ENCODE measurements around the gene DNAAF2. TPM values are rescaled to one million over a fixed set of nuclear protein-coding genes. Genes with fewer than 3 reads are reported as not detected.

The DNAAF2 gene
- total RNA-seq, 1 experiment from 2014 or later: 13.7 TPM

DNA sequence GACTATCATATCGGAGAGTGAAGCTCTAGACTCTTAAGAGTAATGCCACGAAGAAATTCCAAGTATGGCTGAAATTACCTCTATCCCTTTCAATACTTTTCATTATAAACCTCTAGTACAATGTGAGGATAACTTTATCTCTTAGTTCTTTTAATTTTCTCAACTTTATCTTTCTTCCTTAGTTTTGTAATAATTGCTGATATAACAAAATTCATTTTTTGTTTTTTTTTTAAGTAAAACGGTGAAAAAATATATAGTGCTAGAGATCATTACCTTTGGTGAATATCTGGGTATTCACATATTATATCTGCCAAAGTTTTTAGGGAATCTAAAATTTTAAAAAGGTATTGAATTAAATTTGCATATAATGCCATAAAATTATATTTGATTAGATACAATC, 19.5 kb upstream of the DNAAF2 start:
- intact Hi-C loops (cut with micrococcal nuclease; ENCODE audit: unreplicated experiment): no loop called here
- no TSS peak for BruUV-seq (replicated peaks)
- POLR2A ChIA-PET (ENCODE audit: low non-redundant PET): no interaction called here
- DNase-seq (ENCODE audit: low spot score): no peak
- no peak for TF ChIP-seq EZH2 (IDR thresholded peaks at IDR 0.05; ENCODE audit: borderline replicate concordance, low read depth, low read length, poor library complexity, severe bottlenecking)
- TF ChIP-seq, protein P1, sequence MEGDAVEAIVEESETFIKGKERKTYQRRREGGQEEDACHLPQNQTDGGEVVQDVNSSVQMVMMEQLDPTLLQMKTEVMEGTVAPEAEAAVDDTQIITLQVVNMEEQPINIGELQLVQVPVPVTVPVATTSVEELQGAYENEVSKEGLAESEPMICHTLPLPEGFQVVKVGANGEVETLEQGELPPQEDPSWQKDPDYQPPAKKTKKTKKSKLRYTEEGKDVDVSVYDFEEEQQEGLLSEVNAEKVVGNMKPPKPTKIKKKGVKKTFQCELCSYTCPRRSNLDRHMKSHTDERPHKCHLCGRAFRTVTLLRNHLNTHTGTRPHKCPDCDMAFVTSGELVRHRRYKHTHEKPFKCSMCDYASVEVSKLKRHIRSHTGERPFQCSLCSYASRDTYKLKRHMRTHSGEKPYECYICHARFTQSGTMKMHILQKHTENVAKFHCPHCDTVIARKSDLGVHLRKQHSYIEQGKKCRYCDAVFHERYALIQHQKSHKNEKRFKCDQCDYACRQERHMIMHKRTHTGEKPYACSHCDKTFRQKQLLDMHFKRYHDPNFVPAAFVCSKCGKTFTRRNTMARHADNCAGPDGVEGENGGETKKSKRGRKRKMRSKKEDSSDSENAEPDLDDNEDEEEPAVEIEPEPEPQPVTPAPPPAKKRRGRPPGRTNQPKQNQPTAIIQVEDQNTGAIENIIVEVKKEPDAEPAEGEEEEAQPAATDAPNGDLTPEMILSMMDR (conservative IDR thresholded peaks at IDR 0.05; ENCODE audit: low read depth, low read length): no peak
- CTCF ChIA-PET: no interaction called here
- Histone ChIP-seq H3K27ac (ENCODE audit: low read depth, low read length, poor library complexity, severe bottlenecking) (no peak overlapping the region), H3K27me3 (replicated peaks; ENCODE audit: insufficient read depth, low read depth, low read length, poor library complexity) (no peaks in the 10 kb centered on the region), H3K4me1 (ENCODE audit: insufficient read depth, low read length, poor library complexity, severe bottlenecking) (no peaks in the 10 kb centered on the region), H3K4me3 (ENCODE audit: low read depth, low read length, poor library complexity, severe bottlenecking) (no peak overlapping the region), H3K36me3 (ENCODE audit: insufficient read depth, low read length, poor library complexity, severe bottlenecking) (peaks cover 32% of the 10 kb centered on the region), H3K9me3 (ENCODE audit: low read depth, low read length, poor library complexity, severe bottlenecking) (no peaks in the 10 kb centered on the region)

GRCh38 chr14:49653508-49653907, 18.5 kb upstream of the DNAAF2 start:
- Histone ChIP-seq H3K4me1 (ENCODE audit: insufficient read depth, low read length, poor library complexity, severe bottlenecking) (no peaks in the 10 kb centered on the region), H3K27ac (ENCODE audit: low read depth, low read length, poor library complexity, severe bottlenecking) (no peak overlapping the region), H3K27me3 (replicated peaks; ENCODE audit: insufficient read depth, low read depth, low read length, poor library complexity) (no peaks in the 10 kb centered on the region), H3K9me3 (ENCODE audit: low read depth, low read length, poor library complexity, severe bottlenecking) (no peaks in the 10 kb centered on the region), H3K4me3 (ENCODE audit: low read depth, low read length, poor library complexity, severe bottlenecking) (no peak overlapping the region), H3K36me3 (ENCODE audit: insufficient read depth, low read length, poor library complexity, severe bottlenecking) (peaks cover 35% of the 10 kb centered on the region)
- POLR2A ChIA-PET (ENCODE audit: low non-redundant PET): no interaction called here
- intact Hi-C loops (cut with micrococcal nuclease; ENCODE audit: unreplicated experiment): no loop called here
- no TSS peak for BruUV-seq (replicated peaks)
- DNase-seq (ENCODE audit: low spot score): no peak
- TF ChIP-seq, protein P1 (conservative IDR thresholded peaks at IDR 0.05; ENCODE audit: low read depth, low read length): no peak
- TF ChIP-seq EZH2 (IDR thresholded peaks at IDR 0.05; ENCODE audit: borderline replicate concordance, low read depth, low read length, poor library complexity, severe bottlenecking): no peak
- CTCF ChIA-PET: no interaction called here

- Histone ChIP-seq H3K9me3 (ENCODE audit: low read depth, low read length, poor library complexity, severe bottlenecking) (no peaks in the 10 kb centered on the region), H3K27ac (ENCODE audit: low read depth, low read length, poor library complexity, severe bottlenecking) (no peak overlapping the region), H3K4me3 (ENCODE audit: low read depth, low read length, poor library complexity, severe bottlenecking) (no peak overlapping the region), H3K4me1 (ENCODE audit: insufficient read depth, low read length, poor library complexity, severe bottlenecking) (peaks cover 6% of the 10 kb centered on the region), H3K27me3 (replicated peaks; ENCODE audit: insufficient read depth, low read depth, low read length, poor library complexity) (no peaks in the 10 kb centered on the region), H3K36me3 (ENCODE audit: insufficient read depth, low read length, poor library complexity, severe bottlenecking) (peaks cover 29% of the 10 kb centered on the region)
- BruUV-seq (replicated peaks): no TSS peak
- ChIA-PET POLR2A (ENCODE audit: low non-redundant PET) (no interaction called here), CTCF (no interaction called here)
- no peak for DNase-seq (ENCODE audit: low spot score)
- TF ChIP-seq, protein P1 (conservative IDR thresholded peaks at IDR 0.05; ENCODE audit: low read depth, low read length): no peak
- no peak for TF ChIP-seq EZH2 (IDR thresholded peaks at IDR 0.05; ENCODE audit: borderline replicate concordance, low read depth, low read length, poor library complexity, severe bottlenecking)
- intact Hi-C loops (cut with micrococcal nuclease; ENCODE audit: unreplicated experiment): no loop called here
Measured at GRCh38 chr14:49642163-49642562, 7.1 kb upstream of the DNAAF2 start.

Data from A673 (cell line).